Stimulated activated effector memory CD8-positive, alpha-beta T cell treated with anti-CD3 and anti-CD28 coated beads, Interleukin-12 subunit alpha, Interleukin-12 subunit beta, amount 100 ng/mL, for 72 hours (primary cell): ENCODE results near the gene ANO7.
A peak's percentile ranks its signal among the peaks of the same experiment; 100 is the strongest.

Experiments
- ATAC-seq: fragments of 150-1000 bp; cut with Tn5 transposase; 2 replicates; pipeline ENCODE4 v1.10.0; 2021
- DNase-seq, 2 donors: peaks; one replicate each; pipeline ENCODE4 v3.0.0; 2021 to 2022; ENCODE audit warnings: low spot score in 2 of 2
- H3K27ac Mint-ChIP-seq: one replicate; pipeline ENCODE4 v1.8.0; 2022; ENCODE audit warnings: mild to moderate bottlenecking, mixed read lengths
- H3K36me3 Mint-ChIP-seq: one replicate; pipeline ENCODE4 v1.8.0; 2022; ENCODE audit warnings: mild to moderate bottlenecking, mixed read lengths
- H3K4me1 Mint-ChIP-seq: one replicate; pipeline ENCODE4 v1.8.0; 2022; ENCODE audit warnings: mixed read lengths
- H3K4me3 Mint-ChIP-seq: one replicate; pipeline ENCODE4 v1.8.0; 2022; ENCODE audit warnings: mild to moderate bottlenecking, mixed read lengths
- H3K9me3 Mint-ChIP-seq: one replicate; pipeline ENCODE4 v1.8.0; 2022; ENCODE audit warnings: mixed read lengths

The ANO7 gene

GRCh38 chr2:241151934-241152660, 36.4 kb upstream of the ANO7 start:
- Mint-ChIP-seq H3K4me3 (peak overlapping the region; percentile 99), H3K9me3 (no peaks in the 10 kb centered on the region), H3K27ac (peak overlapping the region; percentile 95), H3K36me3 (peaks cover 43% of the 10 kb centered on the region), H3K4me1 (peaks cover 50% of the 10 kb centered on the region)
- DNase-seq (no peak), ATAC-seq (no peak)

GRCh38 chr2:241153616-241154015, 34.9 kb upstream of the ANO7 start:
- H3K4me3 Mint-ChIP-seq, result no peak overlapping the region
- ATAC-seq, result no peak
- H3K4me1 Mint-ChIP-seq, result peaks cover 39% of the 10 kb centered on the region
- DNase-seq, result no peak
- no peaks in the 10 kb centered on the region for H3K9me3 Mint-ChIP-seq
- peak overlapping the region; percentile 58 for H3K27ac Mint-ChIP-seq
- peaks cover 52% of the 10 kb centered on the region for H3K36me3 Mint-ChIP-seq

DNA sequence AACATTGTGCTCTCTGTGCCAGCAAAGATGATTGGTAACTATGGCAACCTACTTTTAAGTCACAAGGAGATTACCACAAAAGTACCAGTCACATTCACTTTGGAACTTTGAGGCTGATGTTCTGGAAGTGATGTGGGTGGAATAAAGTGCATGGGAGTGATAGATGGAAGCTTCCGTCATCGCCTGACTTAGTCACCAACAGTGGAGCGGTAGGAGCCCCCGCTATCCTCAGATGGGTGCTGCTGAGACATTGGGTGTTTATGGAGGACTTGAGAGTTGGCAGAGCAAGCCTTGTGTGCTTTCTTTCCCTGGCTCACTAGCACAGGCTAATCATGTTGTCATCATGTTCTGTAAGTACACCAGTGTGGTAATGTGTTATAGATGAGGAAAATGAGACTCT, 33.6 kb upstream of the ANO7 start:
- DNase-seq, result no peak
- peaks cover 38% of the 10 kb centered on the region for H3K4me1 Mint-ChIP-seq
- no peaks in the 10 kb centered on the region for H3K9me3 Mint-ChIP-seq
- no peak for ATAC-seq
- no peak overlapping the region for H3K27ac Mint-ChIP-seq
- no peak overlapping the region for H3K4me3 Mint-ChIP-seq
- H3K36me3 Mint-ChIP-seq, result peaks cover 63% of the 10 kb centered on the region

GRCh38 chr2:241155936-241156335, 32.5 kb upstream of the ANO7 start:
- peaks cover 63% of the 10 kb centered on the region for H3K36me3 Mint-ChIP-seq
- H3K9me3 Mint-ChIP-seq, result no peaks in the 10 kb centered on the region
- peaks cover 28% of the 10 kb centered on the region for H3K4me1 Mint-ChIP-seq
- no peak overlapping the region for H3K4me3 Mint-ChIP-seq
- no peak for ATAC-seq
- no peak for DNase-seq
- H3K27ac Mint-ChIP-seq, result no peak overlapping the region

- no peak overlapping the region for H3K27ac Mint-ChIP-seq
- ATAC-seq, result no peak
- no peaks in the 10 kb centered on the region for H3K9me3 Mint-ChIP-seq
- H3K4me1 Mint-ChIP-seq, result peaks cover 17% of the 10 kb centered on the region
- no peak overlapping the region for H3K4me3 Mint-ChIP-seq
- H3K36me3 Mint-ChIP-seq, result peaks cover 65% of the 10 kb centered on the region
- DNase-seq, result no peak
These were observed 31.5 kb upstream of the ANO7 start for GRCh38 chr2:241156971-241157441.

DNA sequence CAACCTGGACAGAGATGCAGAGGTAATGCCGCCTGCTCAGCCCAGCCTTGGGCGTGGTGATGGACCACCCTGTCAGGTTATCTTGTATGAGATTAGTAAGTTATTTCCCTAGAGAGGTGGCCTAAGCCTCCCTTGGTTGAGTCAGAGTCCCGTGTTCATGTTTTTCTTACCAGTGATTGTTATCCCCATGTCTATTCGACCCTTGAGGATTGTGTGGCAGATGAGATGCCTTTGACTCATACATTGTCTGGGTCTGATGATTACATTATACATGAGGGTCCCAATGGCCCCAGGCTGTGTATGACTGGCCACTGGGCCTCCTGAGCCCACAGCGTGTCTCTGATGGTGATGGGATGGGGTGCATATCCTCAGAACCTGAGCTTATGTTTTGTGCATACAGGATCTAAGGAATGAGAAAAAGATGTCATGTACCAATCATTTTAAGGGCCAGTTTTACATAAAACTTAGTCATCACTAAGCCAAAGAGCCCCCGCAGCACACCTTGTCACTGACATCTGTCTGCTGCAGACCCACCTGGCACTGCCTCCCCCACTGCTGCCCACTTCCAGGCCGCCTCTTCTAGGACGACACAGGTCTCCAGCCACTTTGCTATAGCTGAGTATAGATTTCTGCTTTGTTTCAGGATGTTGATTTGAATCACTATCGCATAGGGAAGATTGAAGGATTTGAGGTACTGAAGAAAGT, 30.5 kb upstream of the ANO7 start:
- DNase-seq (no peak), ATAC-seq (no peak)
- Mint-ChIP-seq H3K4me3 (no peak overlapping the region), H3K36me3 (peaks cover 69% of the 10 kb centered on the region), H3K4me1 (peaks cover 12% of the 10 kb centered on the region), H3K27ac (no peak overlapping the region), H3K9me3 (no peaks in the 10 kb centered on the region)

DNA sequence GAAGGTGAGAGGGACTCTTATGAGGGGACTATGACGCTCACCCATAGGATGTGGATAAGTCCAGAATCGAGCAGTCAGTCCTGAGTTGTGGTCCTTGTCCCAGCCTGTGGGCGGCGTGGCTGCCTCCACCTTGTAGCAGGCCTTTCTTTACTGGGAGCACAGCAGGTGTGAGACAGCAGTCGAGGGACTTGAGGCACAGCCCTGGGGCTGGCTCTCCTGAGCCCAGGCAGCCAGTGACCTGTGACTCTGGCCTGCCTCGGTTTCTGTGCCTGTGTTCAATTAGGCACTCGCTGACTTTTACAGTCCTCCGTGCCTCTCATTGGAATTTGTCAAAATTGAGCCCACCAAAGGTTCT, 30.0 kb upstream of the ANO7 start:
- H3K9me3 Mint-ChIP-seq, result no peaks in the 10 kb centered on the region
- DNase-seq (no peak), ATAC-seq (no peak)
- no peak overlapping the region for H3K4me3 Mint-ChIP-seq
- H3K27ac Mint-ChIP-seq, result peak overlapping the region; percentile 82
- H3K36me3 Mint-ChIP-seq, result peaks cover 69% of the 10 kb centered on the region
- H3K4me1 Mint-ChIP-seq, result peaks cover 6% of the 10 kb centered on the region

DNA sequence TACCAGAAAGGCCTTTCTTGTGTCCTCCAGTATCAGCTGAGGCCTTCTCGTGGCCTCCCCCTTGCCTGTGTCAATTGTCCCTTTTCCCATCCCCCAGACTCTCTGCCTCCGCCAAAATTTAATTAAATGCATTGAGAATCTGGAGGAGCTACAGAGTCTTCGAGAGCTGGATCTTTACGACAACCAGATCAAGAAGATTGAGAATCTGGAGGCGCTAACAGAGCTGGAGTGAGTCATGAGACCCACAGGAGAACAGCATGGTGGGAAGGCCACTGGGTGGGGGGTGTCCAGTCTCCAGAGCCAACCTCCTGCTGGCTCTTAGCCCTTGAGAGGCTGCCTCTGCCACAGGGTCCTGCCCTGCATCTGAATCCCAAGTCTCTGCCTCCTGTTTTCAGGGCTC, 29.4 kb upstream of the ANO7 start:
- peak overlapping the region; percentile 82 for H3K27ac Mint-ChIP-seq
- peaks cover 4% of the 10 kb centered on the region for H3K4me1 Mint-ChIP-seq
- ATAC-seq (no peak), DNase-seq (no peak)
- H3K9me3 Mint-ChIP-seq, result no peaks in the 10 kb centered on the region
- H3K36me3 Mint-ChIP-seq, result peaks cover 69% of the 10 kb centered on the region
- H3K4me3 Mint-ChIP-seq, result no peak overlapping the region

DNA sequence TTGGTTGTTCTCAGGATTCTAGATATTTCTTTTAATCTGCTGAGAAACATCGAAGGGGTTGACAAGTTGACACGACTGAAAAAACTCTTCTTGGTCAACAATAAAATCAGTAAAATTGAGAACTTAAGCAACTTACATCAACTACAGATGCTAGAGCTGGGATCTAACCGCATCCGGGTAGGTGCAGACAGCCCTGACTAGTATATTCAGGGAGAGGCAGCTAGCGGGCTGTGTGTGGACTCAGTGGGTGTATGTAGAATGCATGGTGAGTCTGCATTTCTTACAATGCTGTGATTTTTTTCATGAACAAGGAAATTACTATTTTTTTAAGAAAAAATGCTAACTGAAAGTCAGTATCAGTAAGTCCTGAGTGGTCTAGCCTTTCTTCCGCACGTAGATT, 28.2 kb upstream of the ANO7 start:
- no peak for DNase-seq
- H3K4me1 Mint-ChIP-seq, result peaks cover 4% of the 10 kb centered on the region
- H3K27ac Mint-ChIP-seq, result no peak overlapping the region
- H3K9me3 Mint-ChIP-seq, result no peaks in the 10 kb centered on the region
- no peak for ATAC-seq
- peaks cover 70% of the 10 kb centered on the region for H3K36me3 Mint-ChIP-seq
- no peak overlapping the region for H3K4me3 Mint-ChIP-seq

GRCh38 chr2:241161646-241162281, 26.7 kb upstream of the ANO7 start:
- Mint-ChIP-seq H3K4me3 (no peak overlapping the region), H3K4me1 (peaks cover 4% of the 10 kb centered on the region), H3K36me3 (peaks cover 84% of the 10 kb centered on the region), H3K9me3 (no peaks in the 10 kb centered on the region), H3K27ac (peak overlapping the region; percentile 60)
- DNase-seq, result no peak
- no peak for ATAC-seq

GRCh38 chr2:241163601-241164118, 24.8 kb upstream of the ANO7 start:
- Mint-ChIP-seq H3K4me3 (no peak overlapping the region), H3K27ac (no peak overlapping the region), H3K36me3 (peaks cover 89% of the 10 kb centered on the region), H3K4me1 (peaks cover 4% of the 10 kb centered on the region), H3K9me3 (no peaks in the 10 kb centered on the region)
- ATAC-seq, result peak; percentile 46
- no peak for DNase-seq

GRCh38 chr2:241168366-241168765, 20.1 kb upstream of the ANO7 start:
- DNase-seq (no peak), ATAC-seq (no peak)
- H3K4me1 Mint-ChIP-seq, result no peaks in the 10 kb centered on the region
- peaks cover 13% of the 10 kb centered on the region for H3K9me3 Mint-ChIP-seq
- H3K36me3 Mint-ChIP-seq, result peaks cover 99% of the 10 kb centered on the region
- no peak overlapping the region for H3K4me3 Mint-ChIP-seq
- no peak overlapping the region for H3K27ac Mint-ChIP-seq

DNA sequence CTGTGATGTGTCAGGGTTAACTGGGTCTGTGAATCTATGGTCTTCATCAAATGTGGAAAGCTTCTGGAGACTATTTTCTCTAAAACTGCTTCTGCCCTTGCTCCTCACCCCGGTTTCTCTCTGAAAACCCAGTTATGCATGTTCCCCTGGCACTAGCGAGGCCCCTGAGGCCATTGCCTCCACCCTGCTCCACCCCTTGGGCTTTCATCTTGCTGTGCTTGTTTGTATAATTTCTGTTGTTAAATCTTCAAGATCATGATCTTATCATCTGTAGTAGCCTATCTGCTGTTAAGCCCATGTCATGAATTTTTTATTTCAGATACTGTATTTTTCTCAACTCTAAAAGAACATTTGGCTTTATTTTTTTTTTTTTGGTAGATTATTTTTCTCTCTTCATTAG, 14.9 kb upstream of the ANO7 start:
- Mint-ChIP-seq H3K9me3 (peaks cover 13% of the 10 kb centered on the region), H3K4me3 (no peak overlapping the region), H3K36me3 (peaks cover 93% of the 10 kb centered on the region), H3K27ac (no peak overlapping the region), H3K4me1 (peaks cover 7% of the 10 kb centered on the region)
- no peak for ATAC-seq
- DNase-seq, result no peak

DNA sequence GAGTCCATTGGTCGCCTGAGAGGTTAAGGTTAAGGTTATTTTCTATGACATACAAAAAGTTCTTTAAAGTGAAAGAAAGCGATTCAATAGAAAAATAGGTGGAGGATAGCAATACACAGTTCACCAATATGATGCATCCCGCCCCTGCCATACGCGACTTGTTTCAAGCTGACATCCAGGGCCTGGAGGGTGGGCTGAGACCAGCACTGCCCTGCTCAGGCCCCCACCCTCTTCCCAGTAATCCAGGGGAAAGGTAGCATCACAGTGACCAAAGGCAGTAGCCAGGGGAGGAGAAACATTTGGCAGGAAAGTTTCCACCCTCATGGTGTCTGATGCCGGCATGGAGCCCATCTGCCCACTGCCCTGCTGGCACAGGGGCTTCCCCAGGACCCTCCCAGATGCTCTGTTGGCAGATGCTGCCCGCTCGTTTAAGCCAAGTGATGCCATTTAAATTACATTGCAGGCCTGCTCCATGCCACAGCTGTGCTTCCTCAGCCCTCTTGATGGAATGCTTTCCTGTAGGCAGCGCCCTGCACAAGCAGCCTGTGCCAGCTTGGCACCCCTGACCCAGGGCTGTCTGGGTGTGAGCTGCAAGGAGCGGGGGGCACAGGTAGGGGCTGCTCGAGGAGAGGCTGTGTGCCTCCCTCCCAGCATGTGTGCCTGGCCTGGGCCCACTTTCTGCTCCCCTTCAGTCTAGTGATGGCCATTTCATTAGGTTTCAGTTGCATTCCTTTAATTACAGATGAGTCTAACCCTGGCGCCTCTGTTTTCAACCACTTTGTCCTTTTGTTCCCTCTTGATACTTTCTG, 10.7 kb upstream of the ANO7 start:
- no peaks in the 10 kb centered on the region for H3K9me3 Mint-ChIP-seq
- no peak overlapping the region for H3K4me3 Mint-ChIP-seq
- peaks cover 26% of the 10 kb centered on the region for H3K4me1 Mint-ChIP-seq
- H3K36me3 Mint-ChIP-seq, result peaks cover 92% of the 10 kb centered on the region
- ATAC-seq (no peak), DNase-seq (no peak)
- H3K27ac Mint-ChIP-seq, result no peak overlapping the region

GRCh38 chr2:241178961-241179360, 9.5 kb upstream of the ANO7 start:
- no peak overlapping the region for H3K4me3 Mint-ChIP-seq
- peaks cover 20% of the 10 kb centered on the region for H3K4me1 Mint-ChIP-seq
- H3K36me3 Mint-ChIP-seq, result peaks cover 80% of the 10 kb centered on the region
- peak overlapping the region; percentile 37 for H3K27ac Mint-ChIP-seq
- DNase-seq, result no peak
- ATAC-seq, result no peak
- no peaks in the 10 kb centered on the region for H3K9me3 Mint-ChIP-seq
